ENCODE measurements around the gene LSP1.

DNA sequence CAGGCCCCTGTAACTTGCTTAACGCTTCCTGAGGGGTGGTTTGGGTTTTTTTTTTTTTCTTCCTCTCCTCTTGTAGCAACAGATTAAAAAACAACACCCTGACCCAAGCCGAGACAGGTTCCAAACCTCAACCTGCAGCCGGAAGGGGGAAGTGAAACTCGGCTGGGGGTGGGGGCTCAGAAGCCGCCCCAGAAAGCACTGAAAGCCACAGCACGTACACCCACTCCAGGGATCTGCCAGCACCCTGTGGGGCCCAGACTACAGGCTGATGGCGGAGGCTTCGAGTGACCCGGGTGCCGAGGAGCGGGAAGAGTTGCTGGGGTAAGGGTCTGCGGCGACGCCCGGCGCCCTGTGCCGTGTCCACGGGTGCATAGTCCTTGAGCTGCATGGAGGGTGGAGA lies at the start of gene LSP1:
- TF ChIP-seq ZFP3 (CRISPR knock-in tag; IDR thresholded peaks at IDR 0.05) = no peak
- TF ChIP-seq ZNF70 (CRISPR knock-in tag; IDR thresholded peaks at IDR 0.05) = no peak
- TF ChIP-seq ARNTL (CRISPR knock-in tag; IDR thresholded peaks at IDR 0.05; ENCODE audit: borderline replicate concordance, low read depth) = no peak
- TF ChIP-seq SNAI2 (CRISPR knock-in tag; IDR thresholded peaks at IDR 0.05) = no peak
- no peak for TF ChIP-seq RARB (CRISPR knock-in tag; IDR thresholded peaks at IDR 0.05)
- TF ChIP-seq, protein P1, sequence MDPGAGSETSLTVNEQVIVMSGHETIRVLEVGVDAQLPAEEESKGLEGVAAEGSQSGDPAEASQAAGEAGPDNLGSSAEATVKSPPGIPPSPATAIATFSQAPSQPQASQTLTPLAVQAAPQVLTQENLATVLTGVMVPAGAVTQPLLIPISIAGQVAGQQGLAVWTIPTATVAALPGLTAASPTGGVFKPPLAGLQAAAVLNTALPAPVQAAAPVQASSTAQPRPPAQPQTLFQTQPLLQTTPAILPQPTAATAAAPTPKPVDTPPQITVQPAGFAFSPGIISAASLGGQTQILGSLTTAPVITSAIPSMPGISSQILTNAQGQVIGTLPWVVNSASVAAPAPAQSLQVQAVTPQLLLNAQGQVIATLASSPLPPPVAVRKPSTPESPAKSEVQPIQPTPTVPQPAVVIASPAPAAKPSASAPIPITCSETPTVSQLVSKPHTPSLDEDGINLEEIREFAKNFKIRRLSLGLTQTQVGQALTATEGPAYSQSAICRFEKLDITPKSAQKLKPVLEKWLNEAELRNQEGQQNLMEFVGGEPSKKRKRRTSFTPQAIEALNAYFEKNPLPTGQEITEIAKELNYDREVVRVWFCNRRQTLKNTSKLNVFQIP (CRISPR knock-in tag; IDR thresholded peaks at IDR 0.05; ENCODE audit: borderline replicate concordance, low read depth) = no peak
- TF ChIP-seq PATZ1 (CRISPR knock-in tag; IDR thresholded peaks at IDR 0.05; ENCODE audit: borderline replicate concordance) = no peak
- no peak for TF ChIP-seq ZC3H10 (CRISPR knock-in tag; IDR thresholded peaks at IDR 0.05)
- no peak for TF ChIP-seq OSR1 (CRISPR knock-in tag; IDR thresholded peaks at IDR 0.05)

Data from SK-N-SH treated with all-trans-retinoic acid at 6 μM for 48 hours (cell line).